HG02943 (cell line): ENCODE data around the gene TAGLN.
"Not testable (repeated sequence)": the region's sequence is repeated elsewhere in the genome, so short reads cannot be mapped to it uniquely, and the experiment has no call there.

ENCODE experiments used
- ATAC-seq: cut with Tn5 transposase; IDR thresholded peaks from one replicate; pipeline ENCODE4 v1.9.1; 2021; ENCODE audit warnings: mild to moderate bottlenecking, low read depth, moderate library complexity; ENCODE audit not compliant: unreplicated experiment

The TAGLN gene

DNA sequence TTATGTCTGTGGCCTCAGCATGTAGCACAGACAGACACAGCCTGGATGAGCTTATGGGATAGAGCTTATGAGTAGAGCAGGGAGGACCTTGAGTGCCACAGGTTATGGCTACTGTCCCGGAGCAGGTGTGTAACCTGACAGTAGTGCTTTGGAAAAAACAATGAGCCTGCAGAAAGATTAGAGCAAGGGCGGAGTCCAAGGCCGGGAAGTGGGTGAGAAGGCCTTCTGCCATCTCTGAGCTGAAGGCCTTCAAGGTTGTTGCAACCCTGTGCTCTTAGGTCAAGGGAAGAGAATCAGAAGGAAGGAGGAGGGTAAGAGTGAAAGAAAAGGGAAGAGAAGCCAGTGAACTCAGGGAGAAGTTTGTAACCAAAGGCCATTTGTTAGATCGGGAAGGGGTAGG lies 3.9 kb upstream of the TAGLN start:
- no peak for ATAC-seq

DNA sequence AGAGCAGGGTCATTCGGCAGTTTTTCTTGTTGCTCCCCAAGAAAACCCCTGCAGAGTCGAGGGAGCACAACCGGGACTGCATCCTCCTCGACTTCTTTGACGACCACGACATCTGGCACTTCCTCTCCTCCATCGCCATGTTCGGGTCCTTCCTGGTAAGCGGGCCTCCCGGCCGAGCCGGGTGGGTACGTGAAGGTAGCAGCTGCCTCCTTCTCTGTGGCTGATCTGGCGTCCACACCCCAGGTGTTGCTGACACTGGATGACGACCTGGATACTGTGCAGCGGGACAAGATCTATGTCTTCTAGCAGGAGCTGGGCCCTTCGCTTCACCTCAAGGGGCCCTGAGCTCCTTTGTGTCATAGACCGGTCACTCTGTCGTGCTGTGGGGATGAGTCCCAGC lies 3.4 kb upstream of the TAGLN start:
- ATAC-seq = no peak

- ATAC-seq = no peak
These were observed 2.2 kb upstream of the TAGLN start for GRCh38 chr11:117197006-117197405.

GRCh38 chr11:117197516-117198456 lies 1.4 kb upstream of the TAGLN start:
- ATAC-seq = no peak

- ATAC-seq = no peak
These were observed 557 bp upstream of the TAGLN start for GRCh38 chr11:117198613-117199012.

GRCh38 chr11:117199916-117200812 lies 994 bp downstream of the TAGLN start:
- ATAC-seq = no peak

GRCh38 chr11:117200813-117201657 lies 1.9 kb downstream of the TAGLN start:
- no peak for ATAC-seq

GRCh38 chr11:117201658-117202305 lies 2.6 kb downstream of the TAGLN start:
- no peak for ATAC-seq

GRCh38 chr11:117202386-117203068 lies 3.4 kb downstream of the TAGLN start:
- no peak for ATAC-seq

DNA sequence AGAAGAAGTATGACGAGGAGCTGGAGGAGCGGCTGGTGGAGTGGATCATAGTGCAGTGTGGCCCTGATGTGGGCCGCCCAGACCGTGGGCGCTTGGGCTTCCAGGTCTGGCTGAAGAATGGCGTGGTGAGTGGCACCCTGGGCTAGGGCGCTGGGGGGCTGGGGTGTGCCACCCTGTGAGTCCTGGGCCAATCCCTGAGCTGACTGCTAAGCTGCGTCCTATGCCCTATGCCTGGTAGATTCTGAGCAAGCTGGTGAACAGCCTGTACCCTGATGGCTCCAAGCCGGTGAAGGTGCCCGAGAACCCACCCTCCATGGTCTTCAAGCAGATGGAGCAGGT lies 3.9 kb downstream of the TAGLN start:
- ATAC-seq = no peak

- ATAC-seq = no peak
These were observed 5.3 kb downstream of the TAGLN start for GRCh38 chr11:117204283-117205080.

DNA sequence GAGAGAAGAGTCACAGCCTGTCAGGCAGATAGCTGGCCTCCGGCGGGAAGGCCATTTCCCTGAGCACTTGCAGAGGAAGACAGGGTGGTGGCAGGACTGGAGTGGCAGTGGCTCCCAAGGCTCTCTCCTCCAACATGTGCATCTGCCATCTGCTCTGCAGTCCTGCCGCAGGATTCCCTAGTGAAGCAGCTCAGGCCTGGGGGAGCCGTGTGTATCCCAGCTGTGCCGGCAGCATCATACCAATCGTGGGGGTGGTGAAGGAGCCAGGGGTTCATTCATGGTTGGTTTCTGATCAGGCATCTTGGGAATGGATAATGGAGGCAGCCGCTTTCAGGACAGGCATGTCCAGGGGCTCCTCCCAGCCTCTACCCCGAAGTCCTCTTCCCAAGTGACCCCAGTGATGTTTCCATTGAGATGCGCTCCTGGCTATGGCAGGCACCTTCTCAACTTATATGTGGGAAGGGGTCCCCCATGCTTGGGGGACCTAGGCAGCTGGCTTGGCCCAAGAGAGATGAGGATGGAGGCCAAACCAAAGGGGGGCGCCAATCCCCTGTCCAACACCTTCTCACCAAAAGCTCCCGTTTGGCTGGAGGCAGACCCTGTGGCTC lies 6.1 kb downstream of the TAGLN start:
- no peak for ATAC-seq

- not testable (repeated sequence) for ATAC-seq
These were observed 6.9 kb downstream of the TAGLN start for GRCh38 chr11:117206111-117206510.

DNA sequence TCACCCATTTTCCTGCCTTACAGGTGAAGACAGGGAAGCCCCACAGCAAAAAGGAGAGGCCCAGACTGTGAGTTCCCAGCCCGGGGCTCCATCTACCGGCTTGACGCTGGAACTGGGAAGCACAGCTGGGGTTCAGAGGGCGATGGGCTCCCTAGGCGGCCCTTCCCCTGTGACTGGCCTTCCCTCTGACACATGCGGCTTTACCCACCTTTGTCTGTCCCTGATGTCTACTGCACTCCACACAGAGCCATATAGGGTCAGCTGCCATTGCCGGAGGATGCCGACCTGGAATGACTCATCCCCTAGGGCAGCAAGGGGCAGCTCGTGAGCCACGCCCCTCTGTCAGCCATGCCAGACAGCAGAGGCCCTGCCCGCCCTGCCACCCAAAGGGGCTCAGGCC lies 7.7 kb downstream of the TAGLN start:
- ATAC-seq = not testable (repeated sequence)

GRCh38 chr11:117207481-117207880 lies 8.3 kb downstream of the TAGLN start:
- ATAC-seq = not testable (repeated sequence)

- ATAC-seq = not testable (repeated sequence)
These were observed 9.5 kb downstream of the TAGLN start for GRCh38 chr11:117208710-117209109.

DNA sequence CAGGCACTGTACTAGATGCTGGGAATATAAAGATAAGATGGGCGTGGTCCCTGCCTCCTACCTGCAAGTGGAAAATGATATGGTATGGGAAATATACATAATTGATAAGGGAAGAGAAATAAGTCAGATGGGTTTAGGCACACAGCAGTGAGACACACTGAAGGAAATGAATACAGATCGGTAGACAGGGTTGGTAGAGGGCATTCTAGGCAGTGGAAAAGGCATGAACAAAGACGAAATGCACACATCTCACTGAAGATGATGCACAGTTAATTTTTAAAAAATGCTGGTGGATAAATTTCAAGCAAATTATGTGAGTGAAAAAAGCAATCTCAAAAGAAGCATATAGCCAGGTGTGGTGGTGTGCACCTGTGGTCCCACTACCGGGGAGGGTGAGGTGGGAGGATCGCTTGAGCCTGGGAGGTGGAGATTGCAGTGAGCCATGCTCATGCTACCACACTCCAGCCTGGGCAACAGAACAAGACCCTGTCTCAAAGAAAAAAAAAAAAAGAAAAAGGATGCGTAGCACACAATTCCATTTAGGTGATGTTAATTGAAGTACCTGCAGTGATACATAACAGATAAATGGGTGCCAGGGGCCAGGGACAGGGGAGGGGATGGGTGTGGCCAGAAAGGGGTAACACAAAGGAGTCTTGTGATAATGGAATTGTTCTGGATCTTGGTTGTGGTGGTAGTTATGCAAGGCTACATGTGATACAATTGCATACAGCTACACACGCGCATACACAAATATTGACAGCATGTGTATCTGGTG lies 10.4 kb downstream of the TAGLN start:
- not testable (repeated sequence) for ATAC-seq
